ENCODE results near the gene ATXN1.

ATXN1 gene

DNA sequence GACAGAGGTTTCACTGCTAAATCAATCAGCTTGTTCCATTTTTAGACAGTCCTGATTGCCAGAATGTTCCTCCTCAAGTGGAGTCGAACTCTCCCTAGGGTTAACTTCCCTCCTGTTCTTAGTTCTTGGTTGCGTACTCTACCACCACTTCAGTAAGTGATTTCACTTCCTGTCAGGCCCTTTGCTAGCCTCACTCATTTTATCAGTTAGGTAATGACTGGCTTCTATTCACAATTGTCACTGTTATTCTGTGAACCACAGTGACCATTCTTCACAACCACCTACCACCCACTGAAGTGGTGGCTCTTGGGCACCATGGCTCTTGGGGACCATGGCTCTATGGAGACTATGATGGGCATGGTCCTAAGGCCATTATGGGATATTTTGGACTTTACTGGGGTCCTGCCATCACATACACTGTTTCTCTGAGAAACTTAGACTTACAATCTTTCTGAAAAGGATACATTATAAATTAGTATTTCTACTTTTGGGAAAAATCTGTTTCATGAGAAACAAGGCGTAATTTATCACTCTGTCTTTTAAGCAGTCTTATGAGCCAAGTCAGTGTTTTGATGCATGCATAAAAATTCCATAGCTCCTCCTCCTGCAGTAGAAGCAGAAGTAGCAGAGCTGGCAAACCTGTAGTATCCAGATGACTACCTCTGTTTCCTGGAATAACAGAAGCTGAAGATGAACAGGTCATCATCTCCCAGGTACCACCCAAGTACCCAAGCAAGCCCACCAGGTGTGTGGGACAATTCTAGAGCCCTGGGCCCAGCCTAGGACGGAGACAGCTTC is 66.3 kb downstream of the ATXN1 start:
- no peak for FAIRE-seq

- no peak for FAIRE-seq
Measured at GRCh38 chr6:16691324-16691723, 69.9 kb downstream of the ATXN1 start.

DNA sequence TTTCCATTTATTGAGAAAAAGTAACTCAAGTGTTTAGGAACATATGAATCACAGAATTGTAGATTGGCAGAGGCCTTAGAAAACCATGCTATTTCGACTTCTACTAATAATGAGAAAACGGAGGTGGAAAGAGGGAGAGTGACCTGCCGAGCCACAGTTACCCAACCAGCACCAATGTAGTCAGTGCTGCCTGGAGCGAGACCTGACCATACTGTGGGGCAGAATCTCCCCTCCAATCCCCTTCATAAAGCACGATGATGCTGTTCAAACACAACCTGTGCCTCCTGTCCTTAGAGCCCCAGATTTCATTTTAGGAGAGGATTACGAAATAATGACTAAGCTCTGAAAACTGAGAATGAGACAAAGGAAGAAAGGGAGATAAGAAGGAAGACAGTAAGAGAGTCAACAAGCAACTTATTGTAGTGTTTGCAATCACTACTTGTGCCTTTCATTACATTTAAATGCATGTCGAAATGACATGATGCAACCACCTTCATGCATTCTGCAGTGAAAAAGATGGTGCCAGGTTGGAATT is 70.6 kb downstream of the ATXN1 start:
- no peak for FAIRE-seq

DNA sequence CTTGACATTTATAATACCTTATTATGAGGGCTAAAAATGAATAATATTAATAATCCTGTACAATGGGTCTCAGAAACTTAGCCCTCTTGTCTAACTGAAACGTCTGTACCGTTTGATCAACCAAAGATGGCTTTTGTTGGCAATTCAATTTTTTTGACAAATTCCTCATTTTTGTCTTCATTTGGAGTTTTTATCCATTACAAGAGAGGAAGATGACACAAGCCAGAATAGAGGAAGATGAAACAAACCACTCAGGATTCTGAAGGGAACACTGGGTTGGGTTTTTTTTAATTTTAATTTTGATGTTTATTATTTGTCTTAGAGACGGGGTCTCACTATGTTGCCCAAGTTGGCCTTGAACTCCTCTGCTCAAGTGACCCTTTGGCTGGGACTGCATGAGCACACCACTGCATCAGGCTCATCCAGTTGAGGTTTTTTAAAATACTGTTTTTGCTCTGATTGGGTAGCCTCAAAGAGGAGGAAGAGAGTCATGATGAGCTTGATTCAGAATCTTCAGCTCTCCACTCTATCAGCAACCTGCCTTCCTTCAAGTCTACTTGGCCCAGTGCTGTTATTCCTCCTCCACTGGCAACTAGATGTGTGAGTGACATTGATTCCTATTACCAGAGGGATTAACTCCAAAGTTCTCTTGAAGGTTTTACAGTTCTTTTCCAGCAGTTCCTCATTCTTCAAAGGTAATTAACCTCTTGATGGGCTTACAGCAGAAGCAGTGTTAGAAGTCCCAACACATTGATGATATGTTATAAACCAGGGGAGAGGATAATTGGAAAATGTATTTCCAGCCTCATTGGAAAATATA is 71.3 kb downstream of the ATXN1 start:
- no peak for FAIRE-seq

GRCh38 chr6:16688984-16689636 is 72.2 kb downstream of the ATXN1 start:
- FAIRE-seq, result no peak

DNA sequence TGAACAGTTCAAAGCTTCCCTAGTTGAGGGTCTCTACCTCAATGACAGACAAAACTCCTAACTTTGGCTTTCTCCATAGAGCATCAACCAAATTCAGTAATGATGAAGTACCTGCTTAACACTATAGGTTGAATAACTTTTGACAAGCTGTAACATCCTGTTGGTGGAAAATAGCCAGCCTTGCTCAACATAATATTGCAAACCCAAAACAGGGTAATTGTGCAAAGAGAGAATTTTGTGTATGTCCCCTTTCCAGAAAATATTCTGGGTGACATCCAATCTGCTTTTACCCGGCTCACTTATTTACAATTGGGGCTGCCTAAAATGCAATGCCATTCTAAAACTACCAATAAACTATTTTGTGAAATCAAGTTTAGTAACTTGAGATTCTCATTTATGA is 72.8 kb downstream of the ATXN1 start:
- no peak for FAIRE-seq

DNA sequence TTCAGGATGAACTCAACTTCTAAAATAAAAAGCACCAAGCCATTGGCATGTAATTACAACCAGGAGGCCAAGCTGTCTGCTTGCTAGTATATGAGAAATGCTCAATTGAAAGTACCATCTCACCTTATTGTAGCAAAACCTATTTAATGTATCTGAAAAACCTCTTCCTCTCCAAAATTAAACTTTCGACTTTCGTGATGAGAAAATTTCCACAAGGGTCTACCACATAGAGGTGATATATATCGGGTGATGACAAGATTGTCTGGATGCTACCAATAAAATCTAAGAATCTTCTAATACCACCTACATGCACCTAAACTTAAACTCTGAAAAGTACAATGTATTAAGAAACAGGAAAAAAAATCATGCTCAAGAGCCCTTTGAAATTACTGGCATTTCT is 74.2 kb downstream of the ATXN1 start:
- no peak for FAIRE-seq

GRCh38 chr6:16684896-16685554 is 76.2 kb downstream of the ATXN1 start:
- FAIRE-seq, result no peak

DNA sequence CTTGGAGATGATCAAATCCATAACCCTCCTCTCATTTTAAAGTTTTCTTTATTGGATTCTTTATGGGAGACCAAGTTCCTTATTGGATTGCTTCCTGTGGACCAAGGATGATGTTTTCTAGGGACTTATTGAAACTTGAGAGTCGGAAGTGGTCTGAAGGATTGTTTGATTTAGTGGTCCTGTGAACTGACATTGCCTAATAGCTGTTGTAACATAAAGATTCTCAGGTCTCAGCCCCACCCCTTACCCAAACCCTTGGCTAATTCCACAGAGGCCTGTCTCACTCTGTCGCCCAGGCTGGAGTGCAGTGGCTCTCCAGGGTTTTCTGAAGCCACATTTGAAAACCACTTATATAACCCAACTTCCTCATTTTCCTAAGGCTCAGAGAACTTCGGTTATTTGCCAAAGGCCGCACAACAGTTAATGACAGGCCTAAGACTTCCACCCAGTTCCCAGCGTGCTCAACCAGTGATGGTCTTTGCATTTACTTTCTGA is 77.0 kb downstream of the ATXN1 start:
- no peak for FAIRE-seq

GRCh38 chr6:16683641-16684194 is 77.5 kb downstream of the ATXN1 start:
- FAIRE-seq, result no peak

DNA sequence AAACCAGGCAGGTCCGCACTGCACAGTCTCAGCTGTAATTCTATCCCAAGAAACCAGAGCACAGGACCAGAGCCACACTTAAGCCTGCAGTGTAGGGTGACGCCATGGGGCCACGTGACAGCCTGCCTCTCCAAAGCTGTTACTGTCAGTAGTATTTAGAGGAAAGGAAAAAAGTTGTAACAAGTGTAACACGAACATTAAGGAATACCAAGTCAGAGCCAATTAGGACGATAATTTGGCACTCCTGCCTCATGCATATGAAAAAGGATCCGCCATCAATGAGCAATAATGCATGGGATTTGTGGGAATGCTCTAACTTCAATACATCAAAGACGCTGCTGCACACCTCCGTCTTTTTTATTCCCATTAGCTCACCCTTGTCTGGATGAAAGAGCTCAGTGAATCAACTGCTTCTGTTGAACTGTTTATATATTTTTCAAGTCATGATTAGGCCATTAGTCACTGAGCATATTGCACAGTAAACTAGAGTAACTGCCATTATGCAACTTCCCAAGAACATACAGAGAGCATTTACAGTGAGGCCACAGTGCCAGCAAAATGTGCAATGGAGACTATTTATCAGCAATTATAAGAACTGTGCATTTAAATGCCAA is 79.9 kb downstream of the ATXN1 start:
- FAIRE-seq, result no peak

DNA sequence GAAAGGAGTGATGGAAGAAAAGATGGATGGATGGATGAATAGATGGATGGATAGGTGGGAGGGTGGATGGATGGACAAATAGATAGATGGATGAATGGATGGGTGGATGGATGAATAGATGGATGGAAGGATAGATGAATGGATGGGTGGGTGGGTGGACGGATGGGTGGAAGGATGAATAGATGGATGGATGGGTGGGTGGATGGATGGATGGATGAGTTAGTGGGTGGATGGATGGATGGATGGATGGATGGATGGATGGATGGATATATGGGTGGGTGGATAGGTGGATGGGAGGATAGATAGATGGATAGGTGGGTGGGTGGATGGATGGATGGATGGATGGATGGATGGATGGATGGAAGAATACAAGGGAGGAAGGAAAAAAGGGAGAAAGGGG is 82.2 kb downstream of the ATXN1 start:
- FAIRE-seq, result no peak

DNA sequence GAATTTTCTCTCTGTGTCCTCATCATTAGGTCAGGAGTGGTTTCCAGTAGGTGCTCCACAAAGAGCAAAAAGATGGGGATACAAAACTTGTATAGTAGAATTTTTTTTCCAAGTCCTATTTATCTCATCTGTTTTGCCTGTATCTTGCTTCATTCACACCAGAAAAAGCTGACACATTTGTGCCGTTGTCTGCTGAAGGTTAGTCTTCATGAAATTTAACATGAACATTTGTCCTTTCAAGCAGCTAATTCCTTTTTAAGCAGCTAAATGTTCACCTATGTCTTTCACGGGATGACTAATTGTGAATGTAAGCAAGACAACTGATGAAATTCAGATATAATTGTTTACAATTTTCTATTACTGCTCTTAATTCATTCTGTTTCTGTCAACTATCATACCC is 83.8 kb downstream of the ATXN1 start:
- no peak for FAIRE-seq

- FAIRE-seq, result no peak
Measured at GRCh38 chr6:16676978-16677377, 84.3 kb downstream of the ATXN1 start.

- no peak for FAIRE-seq
Measured at GRCh38 chr6:16676376-16676775, 84.9 kb downstream of the ATXN1 start.

DNA sequence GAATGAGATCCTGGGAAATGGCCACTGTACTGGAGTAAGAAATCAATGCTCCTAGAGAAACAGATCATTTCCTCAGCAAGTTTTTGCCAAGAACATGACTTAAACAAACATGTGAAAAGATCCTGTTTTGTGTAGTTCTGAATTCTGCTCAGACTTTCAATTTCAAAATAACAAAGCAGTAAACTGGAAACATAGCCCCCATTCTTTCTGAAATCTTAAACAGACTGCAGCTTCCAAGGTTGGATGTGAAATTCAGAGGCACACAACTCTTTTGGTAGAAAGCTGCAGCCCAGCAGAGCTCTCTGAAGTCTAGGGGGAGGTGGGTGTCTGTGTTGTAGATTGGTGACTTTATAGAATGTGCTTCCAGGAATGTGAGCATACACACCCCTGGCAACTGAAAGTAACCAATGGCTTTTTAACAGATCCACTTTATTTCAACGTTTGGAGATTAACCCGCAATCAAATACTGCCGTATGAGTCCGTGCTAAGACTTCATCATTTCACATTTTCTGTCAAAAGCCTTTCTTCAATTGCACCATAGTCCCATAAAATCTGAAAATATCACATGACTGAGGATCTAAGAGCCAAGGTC is 86.4 kb downstream of the ATXN1 start:
- FAIRE-seq, result no peak

DNA sequence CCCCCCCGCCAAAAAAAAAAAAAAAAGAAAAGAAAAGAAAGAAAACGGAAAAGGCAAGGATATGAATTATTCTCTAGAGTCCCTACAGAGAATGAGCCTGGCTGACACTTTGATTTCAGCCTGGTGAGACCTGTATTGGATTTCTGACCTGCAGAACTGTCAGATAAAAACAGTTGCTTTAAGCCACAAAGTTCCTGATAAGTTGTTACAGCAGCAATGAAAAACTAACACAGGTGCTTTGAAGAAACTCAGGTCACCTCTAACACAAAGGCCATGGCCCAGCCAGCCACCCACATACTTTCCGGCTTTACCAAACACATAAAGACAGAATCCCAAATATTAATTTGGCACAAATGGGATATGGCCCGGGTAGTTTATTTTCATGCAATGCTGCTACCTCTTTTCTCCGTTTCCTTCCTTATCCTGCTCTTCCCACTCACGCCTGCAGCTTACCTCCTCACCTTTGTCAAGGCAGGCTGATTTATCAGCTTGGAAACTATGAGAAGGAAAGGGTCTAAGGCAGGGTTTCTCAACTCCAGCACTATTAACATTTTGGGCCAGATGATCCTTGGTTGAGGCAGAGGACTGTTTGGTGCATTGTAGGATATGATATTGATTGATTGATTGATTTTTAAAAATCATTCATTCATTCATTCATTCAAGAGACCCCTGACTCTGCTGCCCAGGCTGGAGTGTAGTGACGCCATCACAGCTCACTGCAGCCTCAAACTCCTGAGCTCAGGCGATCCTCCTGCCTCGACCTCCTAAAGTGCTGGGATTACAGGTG is 88.1 kb downstream of the ATXN1 start:
- no peak for FAIRE-seq

DNA sequence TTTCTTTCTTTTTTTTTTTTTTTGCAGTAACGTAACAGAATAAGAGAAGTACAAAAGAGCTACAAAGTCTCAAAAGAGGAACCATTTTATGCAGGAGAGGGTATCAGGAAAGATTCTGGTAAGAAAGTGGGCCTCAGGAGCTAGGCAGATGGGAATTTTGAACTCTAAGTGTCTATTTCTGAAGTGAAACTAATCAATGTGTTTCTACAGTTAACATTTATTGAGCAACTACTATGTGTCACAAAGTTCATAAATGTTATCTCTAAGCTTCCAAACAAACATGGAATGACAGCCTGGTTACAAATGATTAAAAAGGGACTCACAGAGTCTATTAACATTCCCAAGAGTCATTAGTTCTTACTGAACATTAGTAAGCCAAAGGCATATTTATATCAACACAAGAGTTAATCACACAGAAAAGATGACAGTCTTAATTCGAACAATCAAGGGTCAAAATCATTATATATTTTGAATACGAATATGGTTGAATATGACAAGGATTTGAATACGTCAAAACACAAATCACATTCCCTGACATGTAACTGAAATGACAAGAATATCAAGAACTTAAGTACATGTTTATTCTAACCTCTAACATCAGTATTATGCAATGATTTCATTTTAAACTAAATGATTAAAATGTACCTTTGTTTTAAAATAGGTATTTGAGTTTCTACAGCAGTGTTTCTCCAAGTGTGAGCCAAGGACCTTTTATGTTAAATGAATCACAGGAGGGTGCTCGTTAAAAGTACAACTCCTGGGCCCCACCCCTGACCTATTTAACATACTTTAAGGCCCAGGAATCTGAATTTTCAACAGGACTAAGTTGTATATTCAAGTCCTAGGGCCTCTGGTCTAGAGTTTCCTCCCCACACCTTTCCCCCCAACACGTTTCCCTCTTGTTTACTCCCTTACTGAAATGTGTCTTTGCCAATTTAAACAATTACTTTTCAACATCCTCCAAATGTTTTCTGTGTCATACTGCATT is 89.7 kb downstream of the ATXN1 start:
- FAIRE-seq, result no peak

- no peak for FAIRE-seq
Measured at GRCh38 chr6:16670617-16671051, 90.6 kb downstream of the ATXN1 start.
